ENCODE data around the gene LRRC45. TPM values are rescaled to one million over a fixed set of nuclear protein-coding genes. Genes with fewer than 3 reads are reported as not detected.

Gene LRRC45
- total RNA-seq, 4 donors from 2014 or later: 15.3 to 33.0 (median 18.9) TPM

DNA sequence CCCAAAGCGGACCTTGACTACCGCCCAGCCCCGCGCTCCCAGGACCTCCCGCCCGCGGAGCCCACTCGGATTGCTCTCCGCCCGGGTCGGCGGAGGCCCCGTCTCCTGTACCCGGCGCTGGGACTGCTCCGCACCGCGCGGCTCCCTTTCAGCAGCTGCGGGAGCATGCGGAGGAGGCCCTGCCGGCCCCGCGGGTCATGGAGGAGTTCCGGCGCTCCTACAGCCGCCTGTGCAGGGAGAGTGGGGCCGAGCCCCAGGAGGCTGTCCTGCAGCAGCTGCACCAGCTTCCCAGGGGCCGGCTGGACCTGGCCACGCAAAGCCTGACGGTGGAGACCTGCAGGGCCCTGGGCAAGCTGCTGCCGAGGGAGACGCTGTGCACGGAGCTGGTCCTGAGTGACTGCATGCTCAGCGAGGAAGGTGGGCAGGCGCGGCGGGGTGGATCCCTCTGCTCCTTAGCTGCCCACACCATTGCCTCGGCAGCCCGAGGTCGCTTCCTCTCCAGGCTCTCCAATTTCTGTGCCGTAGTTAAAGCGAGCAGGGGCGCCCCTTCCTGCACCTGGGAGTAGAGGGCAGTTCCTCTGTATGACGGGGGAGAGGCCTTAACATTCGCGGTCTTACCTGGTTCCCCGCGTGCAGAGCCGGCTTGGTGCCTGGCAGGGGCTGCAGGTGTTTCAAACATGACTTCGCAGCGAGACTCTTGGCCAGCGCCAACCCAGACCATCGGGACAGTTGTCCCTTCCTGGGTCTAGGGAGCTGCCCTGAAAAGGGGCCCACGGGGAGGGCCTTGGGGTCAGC lies 539 bp downstream of the LRRC45 start:
- Histone ChIP-seq H3K27me3 (no peaks in the 10 kb centered on the region), H3K27ac (no peak overlapping the region), H3K4me3 (replicated peaks in 1 of 3) (peak overlapping the region in 2 of 3 donors; percentile 27 to 64), H3K9me3 (no peaks in the 10 kb centered on the region), H3K36me3 (no peaks in the 10 kb centered on the region), H3K4me1 (peaks cover 24 to 27% of the 10 kb centered on the region in 2 donors)
- intact Hi-C loops (cut with DNase I): no loop called here
- peak in 1 of 2 donors; percentile 29 for DNase-seq
- 14 to 20% methylated on average over 10 to 19 of the region's 55 CpGs for WGBS, 2 donors
- TF ChIP-seq POLR2A (IDR thresholded peaks at IDR 0.05): no peak
- TF ChIP-seq, protein P1, sequence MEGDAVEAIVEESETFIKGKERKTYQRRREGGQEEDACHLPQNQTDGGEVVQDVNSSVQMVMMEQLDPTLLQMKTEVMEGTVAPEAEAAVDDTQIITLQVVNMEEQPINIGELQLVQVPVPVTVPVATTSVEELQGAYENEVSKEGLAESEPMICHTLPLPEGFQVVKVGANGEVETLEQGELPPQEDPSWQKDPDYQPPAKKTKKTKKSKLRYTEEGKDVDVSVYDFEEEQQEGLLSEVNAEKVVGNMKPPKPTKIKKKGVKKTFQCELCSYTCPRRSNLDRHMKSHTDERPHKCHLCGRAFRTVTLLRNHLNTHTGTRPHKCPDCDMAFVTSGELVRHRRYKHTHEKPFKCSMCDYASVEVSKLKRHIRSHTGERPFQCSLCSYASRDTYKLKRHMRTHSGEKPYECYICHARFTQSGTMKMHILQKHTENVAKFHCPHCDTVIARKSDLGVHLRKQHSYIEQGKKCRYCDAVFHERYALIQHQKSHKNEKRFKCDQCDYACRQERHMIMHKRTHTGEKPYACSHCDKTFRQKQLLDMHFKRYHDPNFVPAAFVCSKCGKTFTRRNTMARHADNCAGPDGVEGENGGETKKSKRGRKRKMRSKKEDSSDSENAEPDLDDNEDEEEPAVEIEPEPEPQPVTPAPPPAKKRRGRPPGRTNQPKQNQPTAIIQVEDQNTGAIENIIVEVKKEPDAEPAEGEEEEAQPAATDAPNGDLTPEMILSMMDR (IDR thresholded peaks at IDR 0.05): no peak

DNA sequence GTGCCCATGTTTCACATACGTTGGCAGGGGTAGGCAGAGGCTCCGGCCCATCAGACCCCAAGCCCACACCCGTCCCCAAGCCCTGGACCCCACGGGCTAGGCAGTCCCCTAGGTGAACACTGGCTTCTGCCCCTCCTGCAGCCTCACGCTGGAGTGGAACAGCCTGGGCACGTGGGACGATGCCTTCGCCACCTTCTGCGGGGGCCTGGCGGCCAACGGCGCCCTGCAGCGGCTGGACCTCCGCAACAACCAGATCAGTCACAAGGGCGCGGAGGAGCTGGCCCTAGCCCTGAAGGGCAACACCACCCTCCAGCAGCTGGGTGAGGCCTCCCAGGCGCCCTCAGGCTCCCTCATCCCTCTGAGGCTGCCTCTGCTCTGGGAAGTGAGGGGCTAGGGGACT lies 1.8 kb downstream of the LRRC45 start:
- Histone ChIP-seq H3K27ac (no peak overlapping the region), H3K27me3 (no peaks in the 10 kb centered on the region), H3K36me3 (no peaks in the 10 kb centered on the region), H3K4me1 (peaks cover 34 to 39% of the 10 kb centered on the region in 2 donors), H3K4me3 (replicated peaks in 1 of 3) (no peak overlapping the region), H3K9me3 (no peaks in the 10 kb centered on the region)
- no peak for DNase-seq
- intact Hi-C loops (cut with DNase I): loop anchor here (5.0 kb wide), 2 partner anchors 77 to 297 kb away; no protein-coding TSS in a partner anchor
- TF ChIP-seq POLR2A (IDR thresholded peaks at IDR 0.05): no peak
- TF ChIP-seq, protein P1 (IDR thresholded peaks at IDR 0.05): no peak
- WGBS, 2 donors: 97% methylated on average over 6 of the region's 17 CpGs; no CpG with 5 or more reads in 1 of the 2 donors

DNA sequence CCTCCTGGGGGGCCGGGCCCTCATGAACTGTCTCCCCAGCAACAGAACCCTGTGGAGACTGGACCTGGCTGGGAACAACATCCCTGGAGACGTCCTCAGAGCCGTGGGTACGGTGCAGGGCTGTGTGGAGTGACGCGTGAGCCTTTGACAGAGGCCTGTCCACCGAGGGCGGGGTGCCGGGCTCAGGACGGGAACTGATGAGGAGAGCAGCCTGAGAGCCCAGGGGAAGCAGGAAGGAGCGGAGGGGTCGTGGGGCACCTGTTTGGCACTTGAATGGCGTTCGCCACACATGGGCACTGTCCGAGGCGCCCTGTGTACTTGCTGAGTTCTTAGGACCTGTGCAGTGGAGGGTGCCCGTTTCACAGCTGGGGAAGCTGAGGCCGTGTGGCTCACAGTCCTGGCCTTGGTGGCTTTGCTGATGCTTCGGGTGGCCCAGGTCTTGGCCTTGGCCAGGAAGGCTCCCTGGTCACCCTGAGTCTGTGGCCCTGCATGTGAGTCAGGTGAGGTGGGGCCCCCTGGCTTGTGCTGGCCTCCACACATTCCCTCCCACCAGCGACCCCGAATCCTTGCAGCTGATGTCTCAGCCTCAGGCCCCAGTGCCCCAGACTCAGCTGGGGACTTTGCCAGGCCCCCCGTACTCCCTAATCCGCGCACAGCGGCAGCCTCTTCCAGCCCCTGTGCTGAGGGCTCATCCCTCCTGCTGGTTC lies 2.4 kb downstream of the LRRC45 start:
- WGBS, 2 donors: 97% methylated on average over 19 to 25 of the region's 25 CpGs
- H3K4me1 ChIP-seq: peaks cover 41 to 46% of the 10 kb centered on the region in 2 donors
- intact Hi-C loops (cut with DNase I): loop anchor here (5.0 kb wide), 2 partner anchors 77 to 297 kb away; no protein-coding TSS in a partner anchor
- no peaks in the 10 kb centered on the region for H3K36me3 ChIP-seq
- H3K27ac ChIP-seq: no peak overlapping the region
- no peaks in the 10 kb centered on the region for H3K27me3 ChIP-seq
- TF ChIP-seq POLR2A (IDR thresholded peaks at IDR 0.05): no peak
- TF ChIP-seq, protein P1 (IDR thresholded peaks at IDR 0.05): no peak
- H3K9me3 ChIP-seq: no peaks in the 10 kb centered on the region
- no peak overlapping the region for H3K4me3 ChIP-seq (replicated peaks in 1 of 3)
- DNase-seq: no peak

DNA sequence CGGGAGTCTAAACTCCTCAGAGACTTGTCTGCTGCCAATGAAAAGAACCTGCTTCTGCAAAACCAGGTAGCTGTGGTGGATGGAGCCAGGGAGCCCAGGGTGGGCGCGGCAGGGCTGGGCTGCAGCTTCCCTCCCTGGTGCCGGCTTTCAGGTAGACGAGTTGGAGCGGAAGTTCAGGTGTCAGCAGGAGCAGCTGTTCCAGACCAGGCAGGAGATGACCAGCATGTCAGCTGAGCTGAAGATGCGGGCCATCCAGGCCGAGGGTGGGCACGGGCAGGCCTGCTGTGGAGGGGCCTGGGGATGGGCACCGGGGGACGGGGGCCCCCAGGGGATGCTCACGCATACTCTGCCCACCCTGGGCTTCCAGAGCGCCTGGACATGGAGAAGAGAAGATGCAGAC lies 5.1 kb downstream of the LRRC45 start:
- Histone ChIP-seq H3K9me3 (no peaks in the 10 kb centered on the region), H3K27ac (no peak overlapping the region), H3K36me3 (no peaks in the 10 kb centered on the region), H3K4me1 (peaks cover 39 to 46% of the 10 kb centered on the region in 2 donors), H3K4me3 (replicated peaks in 1 of 3) (no peak overlapping the region), H3K27me3 (no peaks in the 10 kb centered on the region)
- no peak for DNase-seq
- no peak for TF ChIP-seq POLR2A (IDR thresholded peaks at IDR 0.05)
- TF ChIP-seq, protein P1 (IDR thresholded peaks at IDR 0.05): no peak
- WGBS, 2 donors: 94 to 95% methylated on average over 11 to 12 of the region's 13 CpGs
- intact Hi-C loops (cut with DNase I): loop anchor here (5.0 kb wide), 2 partner anchors 74 to 294 kb away; no protein-coding TSS in a partner anchor
